ENCODE data around the gene ST13. TPM values are rescaled to one million over a fixed set of nuclear protein-coding genes. Genes with fewer than 3 reads are reported as not detected.
A peak's percentile ranks its signal among the peaks of the same experiment; 100 is the strongest.

ST13 gene
- total RNA-seq, 2 donors from 2014 or later = 310 to 324 TPM

DNA sequence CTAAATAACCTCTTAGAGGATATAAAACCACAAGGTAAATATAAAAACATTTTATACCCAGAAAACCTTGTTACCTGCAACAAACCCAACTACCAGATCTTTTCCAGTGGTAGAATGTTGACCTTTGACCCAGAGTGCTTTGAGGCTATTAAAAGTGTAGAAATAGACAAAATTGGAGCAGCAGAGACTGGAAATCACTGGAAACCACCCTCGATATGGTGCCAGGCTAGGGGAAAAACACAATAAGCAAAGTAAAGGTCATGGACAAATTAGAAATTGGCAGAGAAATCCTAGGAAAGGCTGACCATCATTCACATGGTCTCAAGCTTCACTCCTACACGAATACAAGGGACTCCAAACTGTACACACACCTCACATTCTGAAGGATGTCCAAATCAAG is 64.0 kb downstream of the ST13 start:
- Histone ChIP-seq H3K4me1 (ENCODE audit: control insufficient read depth, insufficient read depth, low read length) (no peaks in the 10 kb centered on the region), H3K9me3 (ENCODE audit: control insufficient read depth, low read length) (no peaks in the 10 kb centered on the region), H3K36me3 (ENCODE audit: control insufficient read depth, insufficient read depth, low read length) (peaks cover 38% of the 10 kb centered on the region), H3K27ac (ENCODE audit: low read depth, low read length) (no peak overlapping the region), H3K4me3 (ENCODE audit: low read length) (no peak overlapping the region), H3K9ac (ENCODE audit: extremely low read depth, low read length, poor library complexity, severe bottlenecking) (no peak overlapping the region), H3K27me3 (ENCODE audit: control insufficient read depth, insufficient read depth, low read length, poor library complexity, severe bottlenecking) (no peaks in the 10 kb centered on the region)
- TF ChIP-seq, protein P1, sequence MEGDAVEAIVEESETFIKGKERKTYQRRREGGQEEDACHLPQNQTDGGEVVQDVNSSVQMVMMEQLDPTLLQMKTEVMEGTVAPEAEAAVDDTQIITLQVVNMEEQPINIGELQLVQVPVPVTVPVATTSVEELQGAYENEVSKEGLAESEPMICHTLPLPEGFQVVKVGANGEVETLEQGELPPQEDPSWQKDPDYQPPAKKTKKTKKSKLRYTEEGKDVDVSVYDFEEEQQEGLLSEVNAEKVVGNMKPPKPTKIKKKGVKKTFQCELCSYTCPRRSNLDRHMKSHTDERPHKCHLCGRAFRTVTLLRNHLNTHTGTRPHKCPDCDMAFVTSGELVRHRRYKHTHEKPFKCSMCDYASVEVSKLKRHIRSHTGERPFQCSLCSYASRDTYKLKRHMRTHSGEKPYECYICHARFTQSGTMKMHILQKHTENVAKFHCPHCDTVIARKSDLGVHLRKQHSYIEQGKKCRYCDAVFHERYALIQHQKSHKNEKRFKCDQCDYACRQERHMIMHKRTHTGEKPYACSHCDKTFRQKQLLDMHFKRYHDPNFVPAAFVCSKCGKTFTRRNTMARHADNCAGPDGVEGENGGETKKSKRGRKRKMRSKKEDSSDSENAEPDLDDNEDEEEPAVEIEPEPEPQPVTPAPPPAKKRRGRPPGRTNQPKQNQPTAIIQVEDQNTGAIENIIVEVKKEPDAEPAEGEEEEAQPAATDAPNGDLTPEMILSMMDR (conservative IDR thresholded peaks at IDR 0.05) = no peak
- H3K4me3 Mint-ChIP-seq = no peak overlapping the region
- H3K36me3 Mint-ChIP-seq (ENCODE audit: low read depth) = peaks cover 37% of the 10 kb centered on the region
- no peaks in the 10 kb centered on the region for H3K27me3 Mint-ChIP-seq (ENCODE audit: insufficient read depth)
- H3K9me3 Mint-ChIP-seq = no peaks in the 10 kb centered on the region
- DNase-seq = no peak
- no peak overlapping the region for H3K27ac Mint-ChIP-seq
- 94 to 95% methylated on average over 2 of the region's 2 CpGs for WGBS, 2 experiments (ENCODE audit: insufficient coverage in 1 of 2, insufficient read length in 1 of 2)
- H3K4me1 Mint-ChIP-seq = no peaks in the 10 kb centered on the region

DNA sequence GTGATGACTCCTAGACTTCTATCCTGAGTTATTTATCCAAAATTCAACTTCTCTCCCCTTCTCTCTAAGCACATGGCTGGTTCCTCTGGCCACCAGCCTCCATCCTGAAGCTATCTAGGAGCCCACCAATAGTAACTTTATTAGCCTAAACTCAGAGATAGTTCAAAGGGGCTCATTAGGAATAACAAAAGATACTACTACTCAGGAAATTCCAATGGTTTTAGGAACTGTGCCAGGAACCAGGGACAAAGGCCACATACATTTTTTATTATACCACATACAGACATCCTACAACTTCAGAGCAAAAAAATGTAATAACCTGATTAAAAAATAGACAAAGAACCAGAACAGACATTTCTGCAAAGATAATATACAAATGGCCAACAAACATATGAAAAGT is 65.2 kb downstream of the ST13 start:
- Histone ChIP-seq H3K36me3 (ENCODE audit: control insufficient read depth, insufficient read depth, low read length) (peaks cover 44% of the 10 kb centered on the region), H3K9ac (ENCODE audit: extremely low read depth, low read length, poor library complexity, severe bottlenecking) (no peak overlapping the region), H3K4me3 (ENCODE audit: low read length) (no peak overlapping the region), H3K27me3 (ENCODE audit: control insufficient read depth, insufficient read depth, low read length, poor library complexity, severe bottlenecking) (peaks cover 3% of the 10 kb centered on the region), H3K4me1 (ENCODE audit: control insufficient read depth, insufficient read depth, low read length) (no peaks in the 10 kb centered on the region), H3K9me3 (ENCODE audit: control insufficient read depth, low read length) (no peaks in the 10 kb centered on the region), H3K27ac (ENCODE audit: low read depth, low read length) (no peak overlapping the region)
- Mint-ChIP-seq H3K27ac (peak overlapping the region; percentile 23), H3K9me3 (no peaks in the 10 kb centered on the region), H3K4me3 (no peak overlapping the region), H3K27me3 (ENCODE audit: insufficient read depth) (no peaks in the 10 kb centered on the region), H3K36me3 (ENCODE audit: low read depth) (peaks cover 37% of the 10 kb centered on the region), H3K4me1 (no peaks in the 10 kb centered on the region)
- no peak for DNase-seq
- TF ChIP-seq, protein P1 (conservative IDR thresholded peaks at IDR 0.05) = no peak

DNA sequence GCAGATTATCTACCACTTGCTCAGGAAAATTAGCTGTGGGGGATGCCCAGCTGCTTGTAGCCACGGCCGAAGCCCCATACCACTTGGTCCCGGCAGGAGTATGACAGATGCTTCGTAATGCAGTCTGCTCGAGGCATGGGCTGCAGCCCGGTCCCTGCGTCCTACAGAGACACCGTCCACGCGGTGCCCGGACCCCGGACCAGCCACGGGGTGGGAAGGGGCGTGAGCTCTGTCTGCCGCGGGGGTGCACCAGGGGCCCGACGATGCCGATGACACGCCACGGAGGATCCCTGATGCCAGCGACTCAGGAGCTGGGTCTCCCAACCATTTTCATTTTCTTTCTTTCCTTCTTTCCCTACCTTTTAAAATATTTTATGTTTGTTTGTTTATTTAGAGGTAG is 67.3 kb downstream of the ST13 start:
- no peak overlapping the region for H3K4me3 ChIP-seq (ENCODE audit: low read length)
- H3K9ac ChIP-seq (ENCODE audit: extremely low read depth, low read length, poor library complexity, severe bottlenecking) = no peak overlapping the region
- no peaks in the 10 kb centered on the region for H3K9me3 Mint-ChIP-seq
- H3K27ac ChIP-seq (ENCODE audit: low read depth, low read length) = no peak overlapping the region
- no peaks in the 10 kb centered on the region for H3K27me3 Mint-ChIP-seq (ENCODE audit: insufficient read depth)
- no peaks in the 10 kb centered on the region for H3K4me1 Mint-ChIP-seq
- H3K4me3 Mint-ChIP-seq = no peak overlapping the region
- H3K27me3 ChIP-seq (ENCODE audit: control insufficient read depth, insufficient read depth, low read length, poor library complexity, severe bottlenecking) = peaks cover 3% of the 10 kb centered on the region
- 98% methylated on average over 21 of the region's 22 CpGs; no CpG with 5 or more reads in 1 of the 2 experiments for WGBS, 2 experiments (ENCODE audit: insufficient coverage in 1 of 2, insufficient read length in 1 of 2)
- TF ChIP-seq, protein P1 (conservative IDR thresholded peaks at IDR 0.05) = no peak
- no peak for DNase-seq
- peaks cover 37% of the 10 kb centered on the region for H3K36me3 Mint-ChIP-seq (ENCODE audit: low read depth)
- no peak overlapping the region for H3K27ac Mint-ChIP-seq
- H3K9me3 ChIP-seq (ENCODE audit: control insufficient read depth, low read length) = no peaks in the 10 kb centered on the region
- peaks cover 42% of the 10 kb centered on the region for H3K36me3 ChIP-seq (ENCODE audit: control insufficient read depth, insufficient read depth, low read length)
- H3K4me1 ChIP-seq (ENCODE audit: control insufficient read depth, insufficient read depth, low read length) = no peaks in the 10 kb centered on the region

Measured in endodermal cell (in vitro differentiated cells).